GM12892 (cell line): Measurements from ENCODE around the gene CHRM5.

Experiments used
- POLR2A ChIP-seq: IDR thresholded peaks from 2 replicates; pipeline ENCODE4 v1.6.1; 2011; ENCODE audit warnings: low read depth, low read length, control low read depth
- POLR2AphosphoS5 ChIP-seq: IDR thresholded peaks from 2 replicates; pipeline ENCODE4 v1.6.1; 2011; ENCODE audit warnings: low read depth, low read length, control low read depth

DNA sequence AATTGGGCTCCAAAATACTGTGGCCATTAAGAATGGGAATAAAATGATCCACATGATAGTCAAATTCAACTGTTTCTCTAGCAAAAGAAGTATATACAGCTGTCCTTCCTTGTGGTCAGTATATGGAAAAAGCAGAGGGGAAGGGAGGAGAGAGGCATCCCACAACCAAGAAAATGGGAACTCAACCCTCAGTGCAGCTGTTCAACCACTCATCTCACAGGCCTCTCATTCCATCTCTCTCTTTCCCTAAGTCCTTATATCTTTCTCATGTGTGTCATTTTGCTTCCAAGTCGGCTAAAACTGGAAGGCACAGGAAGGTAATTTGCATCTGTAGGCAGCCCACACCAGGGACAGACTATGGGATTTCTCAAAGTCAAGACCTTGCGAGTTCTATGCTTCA lies 43.2 kb downstream of the CHRM5 start:
- TF ChIP-seq POLR2AphosphoS5 (no peak), POLR2A (no peak)
